Stimulated activated CD4-positive, alpha-beta T cell treated with anti-CD3 and anti-CD28 coated beads, TNF-alpha, amount 100 ng/mL, for 24 hours (primary cell): ENCODE data around the gene ADAMTSL3.

Experiments used
- DNase-seq, 3 experiments: peaks; one replicate each; pipeline ENCODE4 v3.0.0-alpha.2; 2020; ENCODE audit warnings: low read depth in 3 of 3

ADAMTSL3 gene

DNA sequence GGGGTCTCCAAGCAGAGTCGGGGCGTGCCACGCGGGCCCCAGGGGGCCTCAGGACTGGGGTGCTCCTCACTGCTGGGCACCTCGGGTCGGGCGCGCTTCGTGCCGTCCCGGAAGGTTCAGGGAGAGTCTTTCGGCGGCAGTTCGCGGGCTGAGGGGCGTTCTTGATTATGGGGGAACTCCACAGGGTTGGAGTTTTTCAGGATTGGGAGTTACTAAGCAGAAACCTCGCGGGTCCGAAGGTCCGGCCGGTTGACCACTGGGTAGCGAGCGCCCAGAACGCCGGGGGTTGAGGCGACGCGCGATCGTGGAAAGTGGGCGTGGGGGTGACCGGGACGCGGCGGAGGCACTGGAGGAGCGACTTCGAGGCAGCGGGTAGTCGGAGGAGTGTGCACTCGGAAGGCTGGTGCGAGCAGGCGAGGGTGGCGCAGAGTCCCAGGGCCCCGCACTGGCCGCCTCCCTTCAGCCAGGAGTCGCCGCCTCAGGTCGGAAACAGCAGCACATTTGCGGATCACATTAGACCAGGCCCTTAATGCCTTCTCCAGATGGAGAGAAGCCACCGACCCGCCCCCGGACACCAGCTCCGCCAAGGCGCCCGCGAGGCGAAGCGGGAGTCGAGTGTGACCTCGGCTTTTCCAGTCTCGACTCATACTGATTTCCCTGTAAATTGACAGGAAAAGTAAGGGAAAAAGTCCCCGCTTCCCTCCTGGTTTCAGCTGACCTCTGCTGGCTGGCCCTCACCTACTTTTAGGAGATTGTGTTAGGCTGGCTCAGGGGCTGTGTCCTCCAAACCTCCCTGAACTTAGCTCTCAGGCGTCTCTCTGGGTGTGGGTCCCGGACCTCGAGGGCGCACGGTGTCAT, 685 bp downstream of the ADAMTSL3 start:
- DNase-seq = no peak

DNA sequence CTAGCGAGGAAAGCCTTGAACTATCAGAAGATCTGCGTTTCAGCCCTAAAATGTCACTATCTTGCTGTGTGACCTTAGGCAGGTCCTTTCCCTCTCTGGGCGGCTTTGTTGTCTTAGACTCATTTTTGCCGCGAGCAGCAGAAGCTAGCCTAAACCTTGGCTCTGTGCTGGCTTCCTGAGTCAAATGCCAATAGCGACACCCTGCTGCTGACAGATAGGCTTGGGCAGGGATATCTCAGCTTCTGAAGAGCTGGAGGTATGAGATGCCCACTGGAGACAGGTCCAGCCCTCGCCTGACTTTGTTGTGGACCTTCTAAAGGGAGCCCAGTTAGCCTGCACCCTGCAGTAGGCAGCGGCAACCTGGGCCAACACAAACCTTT, 1.3 kb downstream of the ADAMTSL3 start:
- DNase-seq = no peak

DNA sequence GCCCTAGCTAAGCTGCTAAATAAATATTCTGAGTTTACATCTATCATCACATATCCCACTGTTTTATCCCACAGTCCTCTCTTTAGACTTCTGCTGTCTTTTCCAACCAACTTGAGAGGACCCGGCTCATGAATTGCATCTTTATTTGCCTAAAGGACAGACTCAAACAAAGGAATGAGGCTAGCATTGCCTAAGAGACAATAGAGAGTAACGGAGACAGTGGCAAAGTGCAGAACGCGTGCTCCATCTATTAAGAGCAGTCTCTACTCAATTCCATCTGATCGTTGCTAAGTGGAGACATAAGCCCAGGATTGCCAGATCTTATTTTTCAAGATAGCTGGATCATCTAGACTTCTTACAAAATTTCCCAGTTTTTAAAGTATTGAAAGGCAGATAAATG, 2.3 kb downstream of the ADAMTSL3 start:
- no peak for DNase-seq

DNA sequence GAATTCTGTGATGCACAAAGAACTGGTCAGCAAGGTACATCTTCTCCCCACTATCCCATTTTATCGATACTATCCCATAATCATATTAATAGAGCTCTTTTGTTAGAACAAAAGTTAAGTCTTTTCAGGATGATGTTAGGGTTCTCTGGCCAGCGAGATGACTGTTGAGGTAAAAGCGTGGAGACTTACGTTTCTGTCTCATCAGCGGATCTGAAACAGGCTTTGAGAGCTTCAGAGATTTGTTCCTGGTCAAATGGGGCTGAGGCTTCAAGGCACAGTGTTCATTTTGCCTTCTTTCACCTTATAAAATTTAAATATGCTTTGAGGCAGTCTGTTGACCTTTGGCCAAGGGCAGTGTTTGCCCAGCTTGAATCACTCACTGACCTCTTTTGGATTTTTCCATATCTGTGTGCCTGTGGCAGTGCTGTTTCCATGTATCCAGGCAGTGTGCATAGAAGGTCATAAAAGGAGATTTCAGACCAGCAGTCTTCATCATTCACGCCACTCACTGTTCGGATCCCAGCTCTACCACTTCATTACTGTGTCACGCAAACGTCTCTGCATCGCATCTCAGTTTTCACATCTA, 3.1 kb downstream of the ADAMTSL3 start:
- no peak for DNase-seq

- DNase-seq = no peak
Measured at GRCh38 chr15:83657549-83657948, 3.6 kb downstream of the ADAMTSL3 start.

DNA sequence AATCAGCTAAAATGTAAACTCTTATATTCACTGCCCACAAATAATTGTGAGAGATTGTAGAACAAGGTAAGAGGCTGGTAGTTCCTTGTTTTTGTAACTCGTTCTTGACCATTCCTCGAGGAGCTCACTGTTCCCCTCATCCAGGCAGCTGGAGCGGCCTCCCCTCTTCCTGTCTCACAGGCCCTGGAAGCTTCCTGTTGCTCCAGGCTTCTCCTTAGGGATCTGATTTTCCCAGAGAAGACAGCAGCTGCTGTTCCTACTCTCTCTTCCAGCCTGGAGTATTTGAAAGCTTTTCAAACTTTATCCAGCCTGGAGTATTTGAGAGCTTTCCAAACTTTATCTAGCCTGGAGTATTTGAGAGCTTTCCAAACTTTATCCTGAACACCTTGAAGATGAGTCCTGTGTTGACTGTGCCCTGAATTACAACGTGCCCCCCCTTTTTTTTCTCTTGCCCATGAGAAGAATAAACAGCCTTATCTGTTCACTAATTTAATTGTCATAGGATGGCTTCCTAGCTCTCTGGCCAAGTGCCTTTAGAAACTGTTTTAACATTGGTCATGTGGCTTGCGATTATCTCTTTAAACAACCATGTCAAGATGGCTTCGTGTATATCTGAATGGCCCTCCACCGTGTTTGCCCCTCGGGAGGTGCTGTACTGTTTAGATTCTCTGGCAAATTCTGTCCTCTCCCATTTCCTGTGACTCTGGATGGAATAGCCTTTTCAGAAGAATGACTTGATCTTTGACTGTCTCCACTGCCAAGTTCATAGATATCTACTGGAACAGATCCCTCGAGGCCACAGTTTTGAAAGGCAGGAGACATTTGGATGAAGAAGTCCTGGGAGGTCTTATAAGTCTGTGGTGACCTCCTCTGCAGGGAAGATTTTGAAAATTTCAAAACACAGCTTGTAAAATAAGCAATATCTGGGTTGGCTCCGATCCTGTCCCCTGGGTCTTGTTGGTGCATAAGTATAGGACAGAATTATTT, 4.8 kb downstream of the ADAMTSL3 start:
- DNase-seq = no peak

- DNase-seq = no peak
Measured at GRCh38 chr15:83659417-83659812, 5.5 kb downstream of the ADAMTSL3 start.

GRCh38 chr15:83665480-83665879, 11.6 kb downstream of the ADAMTSL3 start:
- DNase-seq = no peak

DNA sequence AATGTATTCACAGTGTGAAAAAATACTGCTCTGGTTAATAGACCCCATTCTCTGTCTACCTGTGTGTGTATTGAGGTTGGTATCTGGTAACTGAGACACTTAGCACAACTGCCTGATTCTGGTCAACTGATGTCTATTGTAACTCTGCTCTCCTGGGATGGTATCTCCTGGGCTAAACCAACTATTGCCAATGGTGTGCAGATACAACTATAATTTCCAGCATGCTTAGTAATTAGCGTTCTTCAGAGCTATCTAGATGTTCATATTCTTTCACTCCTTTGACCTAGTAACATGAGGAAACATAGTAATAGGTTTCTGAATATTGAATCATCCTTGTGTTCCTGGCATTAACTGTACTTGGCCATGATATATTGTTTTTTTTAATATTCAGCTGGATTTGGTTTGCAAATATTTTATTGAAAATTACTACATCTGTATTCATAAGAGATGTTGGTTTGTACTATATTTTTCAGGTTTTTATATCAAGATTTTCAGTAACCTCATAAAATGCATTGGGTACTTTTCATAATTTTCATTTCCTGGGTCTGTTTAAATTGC, 16.8 kb downstream of the ADAMTSL3 start:
- DNase-seq = no peak

GRCh38 chr15:83671603-83672002, 17.7 kb downstream of the ADAMTSL3 start:
- no peak for DNase-seq

GRCh38 chr15:83673385-83673784, 19.5 kb downstream of the ADAMTSL3 start:
- DNase-seq = no peak

- DNase-seq = no peak
Measured at GRCh38 chr15:83682476-83683088, 28.7 kb downstream of the ADAMTSL3 start.

- no peak for DNase-seq
Measured at GRCh38 chr15:83685916-83686332, 32.0 kb downstream of the ADAMTSL3 start.

- no peak for DNase-seq
Measured at GRCh38 chr15:83688201-83688600, 34.3 kb downstream of the ADAMTSL3 start.

DNA sequence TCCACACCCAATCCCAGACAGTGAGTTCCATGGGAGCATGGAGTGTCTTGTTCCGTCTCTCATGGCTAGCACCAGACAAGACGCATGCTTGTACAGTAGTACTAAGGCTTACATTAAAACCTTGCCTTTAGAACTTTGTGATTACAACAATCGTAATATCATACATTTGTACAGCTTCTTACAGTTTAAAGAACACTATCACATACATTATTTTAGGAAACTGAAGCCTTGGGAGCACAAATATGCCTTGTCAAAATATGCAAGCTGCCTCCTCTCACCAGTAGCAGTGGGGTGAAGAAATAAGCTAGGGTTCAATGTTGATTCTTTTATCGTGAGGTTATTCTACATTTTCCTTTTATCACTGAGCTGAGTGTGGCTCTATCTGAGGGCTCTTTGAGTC, 36.8 kb downstream of the ADAMTSL3 start:
- DNase-seq = no peak

GRCh38 chr15:83692746-83693581, 39.0 kb downstream of the ADAMTSL3 start:
- DNase-seq = no peak

- no peak for DNase-seq
Measured at GRCh38 chr15:83694015-83694414, 40.1 kb downstream of the ADAMTSL3 start.

DNA sequence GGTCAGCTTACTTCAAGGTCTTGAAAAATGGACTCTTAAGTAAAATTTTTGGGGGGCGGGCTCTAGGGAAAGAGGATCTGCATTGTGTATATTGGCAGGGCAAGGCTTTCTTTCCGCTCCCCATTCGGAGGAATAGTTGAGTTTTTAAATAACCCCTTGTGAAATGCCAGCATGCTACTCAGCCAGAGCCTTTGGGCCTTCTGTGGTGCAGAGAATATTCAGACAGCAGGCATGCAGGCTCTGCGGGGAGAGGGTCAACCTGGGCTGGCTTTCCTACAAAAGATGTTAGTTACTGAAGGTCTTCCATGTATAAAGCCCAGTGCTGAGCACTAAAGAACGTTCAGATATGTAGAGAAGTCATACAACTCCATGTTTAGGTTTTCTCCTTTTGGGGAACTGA, 40.6 kb downstream of the ADAMTSL3 start:
- DNase-seq = no peak

DNA sequence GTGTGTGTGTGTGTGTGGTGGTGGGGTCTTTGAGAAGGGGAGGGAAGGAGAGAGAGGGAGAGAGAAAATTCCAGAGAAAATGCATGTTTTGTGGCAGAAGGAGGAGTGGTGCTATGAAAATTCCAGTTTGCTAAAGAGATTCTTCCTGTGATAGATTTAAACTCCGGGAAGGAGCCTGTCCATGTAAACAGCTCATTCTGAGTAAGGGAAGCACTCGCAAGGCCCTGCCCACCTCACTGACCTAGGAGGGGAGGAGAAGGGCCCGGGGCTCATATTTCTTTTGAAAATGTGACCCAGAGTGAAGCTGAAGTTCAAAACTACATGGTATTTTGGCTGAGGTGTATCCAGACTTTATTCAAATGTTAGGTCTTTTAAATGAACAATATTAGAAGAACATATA, 41.3 kb downstream of the ADAMTSL3 start:
- no peak for DNase-seq

- no peak for DNase-seq
Measured at GRCh38 chr15:83695901-83696425, 42.0 kb downstream of the ADAMTSL3 start.
